ENCODE data around the gene TMEM150B.

DNA sequence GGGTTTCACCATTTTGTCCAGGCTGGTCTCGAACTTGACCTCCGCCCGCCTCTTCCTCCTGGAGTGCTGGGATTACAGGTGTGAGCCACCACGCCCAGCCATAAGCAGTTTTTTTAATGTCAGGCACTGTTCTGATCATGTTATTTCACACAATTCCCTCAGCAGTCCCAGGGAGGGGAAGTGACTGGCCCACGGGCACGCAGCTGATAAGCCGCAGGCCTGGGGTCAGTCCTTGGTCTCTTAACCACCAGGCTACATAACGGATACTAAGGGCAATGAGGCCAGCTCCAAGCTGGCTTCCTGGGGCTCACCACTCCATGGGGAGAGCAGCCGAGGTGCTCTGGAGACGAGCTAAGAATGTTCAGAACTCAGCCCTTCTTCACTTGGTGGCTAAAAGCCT, 27.9 kb downstream of the TMEM150B start:
- no peak for TF ChIP-seq EZH2 (IDR thresholded peaks at IDR 0.05; ENCODE audit: borderline replicate concordance, low read depth, low read length, severe bottlenecking)
- TF ChIP-seq, protein P1, sequence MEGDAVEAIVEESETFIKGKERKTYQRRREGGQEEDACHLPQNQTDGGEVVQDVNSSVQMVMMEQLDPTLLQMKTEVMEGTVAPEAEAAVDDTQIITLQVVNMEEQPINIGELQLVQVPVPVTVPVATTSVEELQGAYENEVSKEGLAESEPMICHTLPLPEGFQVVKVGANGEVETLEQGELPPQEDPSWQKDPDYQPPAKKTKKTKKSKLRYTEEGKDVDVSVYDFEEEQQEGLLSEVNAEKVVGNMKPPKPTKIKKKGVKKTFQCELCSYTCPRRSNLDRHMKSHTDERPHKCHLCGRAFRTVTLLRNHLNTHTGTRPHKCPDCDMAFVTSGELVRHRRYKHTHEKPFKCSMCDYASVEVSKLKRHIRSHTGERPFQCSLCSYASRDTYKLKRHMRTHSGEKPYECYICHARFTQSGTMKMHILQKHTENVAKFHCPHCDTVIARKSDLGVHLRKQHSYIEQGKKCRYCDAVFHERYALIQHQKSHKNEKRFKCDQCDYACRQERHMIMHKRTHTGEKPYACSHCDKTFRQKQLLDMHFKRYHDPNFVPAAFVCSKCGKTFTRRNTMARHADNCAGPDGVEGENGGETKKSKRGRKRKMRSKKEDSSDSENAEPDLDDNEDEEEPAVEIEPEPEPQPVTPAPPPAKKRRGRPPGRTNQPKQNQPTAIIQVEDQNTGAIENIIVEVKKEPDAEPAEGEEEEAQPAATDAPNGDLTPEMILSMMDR (IDR thresholded peaks at IDR 0.05; ENCODE audit: borderline replicate concordance, extremely low read depth, low read length, poor library complexity, severe bottlenecking) = no peak

Data from DND-41 (cell line).